HG03520 (cell line): ENCODE results near the gene PIAS3.
"Not testable (repeated sequence)": the region's sequence is repeated elsewhere in the genome, so short reads cannot be mapped to it uniquely, and the experiment has no call there.

Experiments
- ATAC-seq: cut with Tn5 transposase; IDR thresholded peaks from one replicate; pipeline ENCODE4 v1.9.1; 2021; ENCODE audit warnings: mild to moderate bottlenecking, moderate library complexity; ENCODE audit not compliant: unreplicated experiment

Gene PIAS3

DNA sequence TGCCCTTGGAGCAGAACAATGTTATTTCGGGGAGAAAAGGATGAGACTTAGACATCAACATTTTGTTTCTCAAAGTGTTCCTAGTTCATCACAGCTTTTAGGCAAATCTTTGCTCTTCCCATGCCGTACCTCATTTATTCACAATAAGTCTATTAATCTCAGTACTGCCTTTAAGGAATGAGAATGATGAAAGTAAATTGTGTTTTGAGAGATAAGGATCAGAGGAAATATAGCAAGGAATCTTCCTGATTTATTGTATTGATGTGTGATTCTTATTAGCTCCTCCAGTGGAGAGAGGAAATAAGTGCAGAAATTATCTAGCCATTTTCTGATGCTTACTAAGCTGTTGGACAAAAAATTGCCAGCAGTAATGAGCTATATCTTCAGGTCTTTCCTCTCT lies 32.9 kb downstream of the PIAS3 start:
- ATAC-seq: no peak

DNA sequence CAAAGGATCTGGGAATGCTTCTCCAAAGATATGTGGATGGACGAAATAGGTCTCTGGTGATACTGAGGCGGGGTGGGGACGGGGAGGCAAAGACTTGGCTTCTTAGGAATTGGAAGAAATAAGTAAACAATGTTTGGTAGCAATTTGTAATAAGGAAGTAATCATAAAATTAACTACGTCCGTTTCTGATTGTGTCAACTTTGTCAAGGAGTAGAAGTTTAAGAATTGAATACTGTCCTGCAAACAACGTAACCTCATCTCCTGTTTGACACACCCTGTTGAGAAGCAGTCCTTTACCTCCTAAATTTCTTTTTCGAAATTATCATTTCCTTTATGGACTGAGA lies 34.4 kb downstream of the PIAS3 start:
- no peak for ATAC-seq

GRCh38 chr1:145823565-145824498 lies 35.0 kb downstream of the PIAS3 start, which contains the start of the genes POLR3C and RNF115:
Gene POLR3C (plus strand): TSS chr1:145824200. CDS start chr1:145825777, 1,577 bp downstream.
Gene RNF115 (minus strand): TSS chr1:145824095. CDS start chr1:145823873, 222 bp downstream.
- peak; percentile 83 for ATAC-seq

DNA sequence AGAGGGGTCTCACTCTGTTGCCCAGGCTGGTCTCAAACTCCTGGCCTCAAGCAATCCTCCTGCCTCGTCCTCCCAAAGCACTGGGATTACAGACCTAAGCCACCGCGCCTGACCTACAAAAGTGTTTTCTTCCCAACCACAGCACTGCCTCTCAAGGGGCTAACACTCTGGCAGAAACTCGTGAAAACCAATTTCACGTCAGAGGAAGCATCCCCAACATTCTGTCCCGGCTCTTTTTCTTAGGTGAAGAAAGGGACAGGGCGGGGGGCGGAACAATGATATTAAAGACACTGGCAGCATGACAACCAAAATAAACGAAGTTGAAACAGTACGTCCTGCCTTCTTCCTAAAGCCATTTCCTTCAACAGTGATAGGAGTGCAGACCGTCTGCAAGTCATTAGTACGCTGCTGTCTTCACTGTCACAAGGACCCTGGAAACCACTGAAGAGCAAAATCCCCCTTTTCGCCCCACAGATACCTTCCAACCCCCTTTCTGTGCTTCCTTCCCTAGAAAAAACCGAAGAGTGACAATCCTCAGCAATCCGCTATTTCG lies 36.0 kb downstream of the PIAS3 start:
- not testable (repeated sequence) for ATAC-seq

- ATAC-seq: not testable (repeated sequence)
These were observed 40.8 kb downstream of the PIAS3 start for GRCh38 chr1:145818095-145818494.

- not testable (repeated sequence) for ATAC-seq
These were observed 45.7 kb downstream of the PIAS3 start for GRCh38 chr1:145812977-145813810.

DNA sequence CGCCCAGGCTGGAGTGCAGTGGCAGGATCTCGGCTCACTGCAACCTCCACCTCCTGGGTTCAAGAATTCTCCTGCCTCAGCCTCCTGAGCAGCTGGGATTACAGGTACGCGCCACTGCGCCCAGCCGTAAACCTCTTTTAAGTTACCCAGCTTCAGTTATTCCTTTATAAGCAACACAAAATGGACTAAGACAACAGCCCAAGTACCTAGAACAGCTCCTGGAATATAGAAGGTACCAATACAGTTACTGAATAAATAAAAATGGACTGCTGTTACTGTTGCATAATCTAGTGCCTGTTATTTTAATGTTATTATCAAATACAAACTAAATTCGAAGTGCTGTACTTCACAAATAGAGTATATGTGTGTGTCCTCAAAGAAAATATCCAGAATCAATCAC lies 52.0 kb downstream of the PIAS3 start:
- ATAC-seq: no peak

DNA sequence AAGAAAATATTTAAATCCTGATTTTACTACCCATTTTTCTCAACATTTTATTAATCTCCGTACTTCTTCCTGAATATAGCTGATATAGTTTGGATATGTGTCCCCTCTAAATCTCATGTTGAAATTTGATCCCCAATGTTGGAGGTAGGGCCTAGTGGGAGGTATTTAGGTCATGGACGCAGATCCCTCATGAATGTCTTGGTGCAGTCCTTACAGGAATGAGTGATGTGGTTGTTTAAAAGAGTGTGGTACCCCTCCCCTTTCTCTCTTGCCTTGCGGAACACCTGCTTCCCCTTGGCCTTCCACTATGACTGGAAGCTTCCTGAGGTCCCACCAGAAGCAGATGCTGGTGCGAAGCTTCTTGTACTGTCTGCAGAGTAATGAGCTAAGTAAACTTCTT lies 52.5 kb downstream of the PIAS3 start:
- ATAC-seq: no peak

DNA sequence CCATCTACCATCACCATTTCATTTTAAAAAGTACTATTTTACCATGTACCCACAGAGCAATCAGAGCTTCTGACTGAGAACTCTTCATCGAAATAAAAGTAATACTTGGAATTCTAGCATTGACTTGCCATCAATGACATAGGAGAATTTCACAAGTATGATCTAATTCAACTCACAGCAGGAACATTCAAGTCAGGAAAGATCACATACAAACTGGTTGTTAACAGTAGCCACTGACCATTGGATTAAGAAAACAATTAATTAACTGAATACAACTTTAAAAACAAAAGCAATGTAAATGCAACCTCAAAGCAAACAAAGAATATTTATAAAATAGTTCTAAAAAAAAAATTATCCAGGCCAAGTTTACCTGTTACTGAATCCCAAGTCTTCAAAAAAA lies 53.8 kb downstream of the PIAS3 start:
- ATAC-seq: no peak

DNA sequence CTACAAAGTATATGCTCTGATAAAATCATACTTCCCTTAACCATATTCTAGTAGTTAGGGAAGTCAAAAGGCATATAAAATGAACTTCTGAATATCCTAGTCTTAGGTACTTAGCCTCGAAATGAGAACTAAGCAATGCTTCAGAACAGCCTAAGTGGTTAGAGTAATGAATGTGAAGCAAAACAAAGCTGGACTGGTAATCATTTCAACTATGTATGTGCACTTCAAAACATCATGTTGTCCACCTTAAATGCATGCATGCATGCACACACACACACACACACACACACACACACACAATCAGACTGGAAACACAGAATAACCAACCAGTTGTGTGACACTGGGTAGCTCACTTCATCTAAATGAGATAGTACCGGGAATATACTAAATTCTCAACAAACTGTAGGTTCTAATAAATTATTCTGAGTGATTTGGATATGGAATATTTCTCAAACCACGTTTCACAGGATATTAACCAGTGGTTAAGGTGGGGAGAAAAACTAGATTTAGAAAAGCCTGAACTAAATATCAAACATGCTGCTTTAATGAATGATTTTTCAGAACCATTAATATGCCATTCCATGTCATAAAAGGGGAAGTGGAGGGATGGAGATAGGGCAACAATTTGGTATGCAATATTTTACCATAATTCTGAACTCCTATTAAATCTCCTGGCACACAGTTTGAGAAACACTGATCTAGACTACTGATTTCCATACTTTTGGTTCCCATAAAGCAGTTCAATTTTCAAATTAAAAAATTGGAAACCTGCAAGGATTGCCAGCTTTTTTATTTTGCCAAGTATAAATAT lies 54.4 kb downstream of the PIAS3 start:
- ATAC-seq: no peak

- no peak for ATAC-seq
These were observed 59.1 kb downstream of the PIAS3 start for GRCh38 chr1:145799806-145800205.
